ENCODE data around the gene ATP8B4.
A peak's percentile ranks its signal among the peaks of the same experiment; 100 is the strongest.
"Not testable (repeated sequence)": the region's sequence is repeated elsewhere in the genome, so short reads cannot be mapped to it uniquely, and the experiment has no call there.

ATP8B4 gene

GRCh38 chr15:50137893-50138292 is 18.9 kb upstream of the ATP8B4 start:
- no peak for DNase-seq

- DNase-seq: no peak
These were observed 18.3 kb upstream of the ATP8B4 start for GRCh38 chr15:50137330-50137761.

- no peak for DNase-seq
These were observed 16.1 kb upstream of the ATP8B4 start for GRCh38 chr15:50135031-50135551.

- no peak for DNase-seq
These were observed 15.5 kb upstream of the ATP8B4 start for GRCh38 chr15:50134524-50135024.

GRCh38 chr15:50132251-50132984 is 13.4 kb upstream of the ATP8B4 start:
- DNase-seq: not testable (repeated sequence)

GRCh38 chr15:50131617-50132016 is 12.6 kb upstream of the ATP8B4 start:
- DNase-seq: no peak

GRCh38 chr15:50128266-50128665 is 9.2 kb upstream of the ATP8B4 start:
- DNase-seq: no peak

- DNase-seq: no peak
These were observed 8.3 kb upstream of the ATP8B4 start for GRCh38 chr15:50127255-50127777.

- no peak for DNase-seq
These were observed 7.0 kb upstream of the ATP8B4 start for GRCh38 chr15:50126072-50126471.

GRCh38 chr15:50124631-50125030 is 5.6 kb upstream of the ATP8B4 start:
- DNase-seq: no peak

- no peak for DNase-seq
These were observed 5.0 kb upstream of the ATP8B4 start for GRCh38 chr15:50123861-50124557.

- DNase-seq: no peak
These were observed 1.7 kb upstream of the ATP8B4 start for GRCh38 chr15:50120729-50121128.

- DNase-seq: no peak
These were observed 1.5 kb downstream of the ATP8B4 start for GRCh38 chr15:50117431-50118027.

GRCh38 chr15:50116477-50116876 is 2.6 kb downstream of the ATP8B4 start:
- peak; percentile 8 for DNase-seq

- DNase-seq: no peak
These were observed 4.8 kb downstream of the ATP8B4 start for GRCh38 chr15:50113992-50114780.

GRCh38 chr15:50113187-50113505 is 5.9 kb downstream of the ATP8B4 start:
- no peak for DNase-seq

- no peak for DNase-seq
These were observed 6.4 kb downstream of the ATP8B4 start for GRCh38 chr15:50112488-50113186.

GRCh38 chr15:50110285-50110684 is 8.7 kb downstream of the ATP8B4 start:
- DNase-seq: no peak

- peak; percentile 47 for DNase-seq
These were observed 9.7 kb downstream of the ATP8B4 start for GRCh38 chr15:50109076-50109987.

- peak; percentile 16 for DNase-seq
These were observed 10.6 kb downstream of the ATP8B4 start for GRCh38 chr15:50108461-50108860.
